Ovary (tissue), 3 donors: Measurements from ENCODE around the gene NUDT8.
"Not testable (repeated sequence)": the region's sequence is repeated elsewhere in the genome, so short reads cannot be mapped to it uniquely, and the experiment has no call there.

ENCODE experiments used
- CTCF ChIP-seq, 3 donors: fragments of 450-650 bp in 2 of 3; fragments of 200-600 bp in 1 of 3; IDR thresholded peaks; one replicate each; pipeline versions ENCODE4 v1.5.1 to v1.8.0; 2016 to 2022; ENCODE audit warnings: antibody characterized with exemption in 3 of 3, mild to moderate bottlenecking in 1 of 3
- POLR2A ChIP-seq: fragments of 450-650 bp; IDR thresholded peaks from one replicate; pipeline ENCODE4 v1.6.1; 2017; ENCODE audit warnings: antibody characterized with exemption, mild to moderate bottlenecking, moderate library complexity
- donor health status: DM: no; HTN: no; CAD: no.

- not testable (repeated sequence) for TF ChIP-seq CTCF (IDR thresholded peaks at IDR 0.05); POLR2A
Measured at GRCh38 chr11:67659651-67660165, 30.0 kb upstream of the NUDT8 start.
